HEK293 (cell line): Measurements from ENCODE around the gene KRT9.
"Not testable (repeated sequence)": the region's sequence is repeated elsewhere in the genome, so short reads cannot be mapped to it uniquely, and the experiment has no call there.

Source experiments
- GFI1B ChIP-seq: fragments of 450-650 bp; formaldehyde crosslinking; IDR thresholded peaks from 2 replicates; pipeline ENCODE4 v1.5.1; 2016; ENCODE audit warnings: missing biosample characterization, missing genetic modification characterization
- RBAK ChIP-seq: fragments of 450-650 bp; formaldehyde crosslinking; IDR thresholded peaks from 2 replicates; pipeline ENCODE4 v1.5.1; 2016; ENCODE audit warnings: missing biosample characterization, missing genetic modification characterization
- SP2 ChIP-seq: fragments of 450-650 bp; formaldehyde crosslinking; IDR thresholded peaks from 2 replicates; pipeline ENCODE4 v1.5.1; 2016; ENCODE audit warnings: missing biosample characterization, missing genetic modification characterization
- ZNF354C ChIP-seq: fragments of 450-650 bp; formaldehyde crosslinking; IDR thresholded peaks from 2 replicates; pipeline ENCODE4 v1.5.1; 2016; ENCODE audit warnings: missing biosample characterization, missing genetic modification characterization, low read depth, borderline replicate concordance
- ZNF416 ChIP-seq: fragments of 450-650 bp; formaldehyde crosslinking; IDR thresholded peaks from 2 replicates; pipeline ENCODE4 v1.5.1; 2016; ENCODE audit warnings: missing biosample characterization, missing genetic modification characterization
- ZNF510 ChIP-seq: fragments of 450-650 bp; formaldehyde crosslinking; IDR thresholded peaks from 2 replicates; pipeline ENCODE4 v1.5.1; 2018; ENCODE audit warnings: mild to moderate bottlenecking, missing genetic modification characterization, missing biosample characterization; ENCODE audit not compliant: insufficient replicate concordance
- ZNF792 ChIP-seq: fragments of 450-650 bp; formaldehyde crosslinking; IDR thresholded peaks from 2 replicates; pipeline ENCODE4 v1.5.1; 2016; ENCODE audit warnings: missing biosample characterization, missing genetic modification characterization
- TF ChIP-seq, protein P1 (sequence below): fragments of 450-650 bp; formaldehyde crosslinking; IDR thresholded peaks from 2 replicates; pipeline ENCODE4 v1.5.1; 2016; ENCODE audit warnings: missing biosample characterization, missing genetic modification characterization
- TF ChIP-seq, protein P2 (sequence below): fragments of 450-650 bp; formaldehyde crosslinking; IDR thresholded peaks from 2 replicates; pipeline ENCODE4 v1.5.1; 2016; ENCODE audit warnings: missing biosample characterization, missing genetic modification characterization

DNA sequence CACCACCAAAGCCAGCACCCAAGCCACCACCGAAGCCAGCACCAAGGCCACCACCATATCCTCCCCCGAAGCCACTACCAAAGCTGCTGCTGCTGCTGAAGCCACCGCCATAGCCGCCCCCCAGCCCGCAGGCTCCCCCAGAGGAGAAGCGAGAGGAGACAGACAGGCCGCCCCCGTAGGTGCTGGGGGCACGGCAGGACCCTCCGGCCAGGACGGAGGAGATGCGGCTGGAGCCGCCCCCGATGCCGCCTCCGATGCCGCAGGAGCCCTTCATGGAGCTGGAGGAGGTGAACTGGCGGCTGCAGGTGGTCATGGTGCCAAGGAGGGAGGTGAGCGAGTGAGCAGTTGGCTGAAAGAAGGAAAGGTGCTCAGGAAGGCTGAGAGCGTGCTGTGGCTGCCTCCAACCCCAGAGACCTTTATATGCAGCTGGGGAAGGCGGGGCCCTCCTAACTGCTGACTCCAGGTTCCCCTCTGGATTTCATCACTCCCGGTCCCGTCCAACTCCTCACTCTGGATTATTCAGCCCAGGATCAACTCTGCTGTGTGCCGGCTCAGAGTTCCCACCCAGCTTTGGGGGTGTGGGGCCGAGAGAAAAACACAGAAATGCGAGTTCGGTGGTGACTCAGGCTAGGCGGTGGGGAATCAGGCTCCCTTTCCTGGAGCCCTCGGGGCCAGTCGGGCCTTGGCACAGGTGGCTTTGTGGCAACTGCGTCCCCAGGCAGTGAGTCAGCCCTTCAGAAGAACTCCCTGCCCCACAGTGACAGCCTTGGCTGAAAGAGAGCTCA, 40.7 kb upstream of the KRT9 start, which contains the start of gene KRT16:
- TF ChIP-seq, protein P1, sequence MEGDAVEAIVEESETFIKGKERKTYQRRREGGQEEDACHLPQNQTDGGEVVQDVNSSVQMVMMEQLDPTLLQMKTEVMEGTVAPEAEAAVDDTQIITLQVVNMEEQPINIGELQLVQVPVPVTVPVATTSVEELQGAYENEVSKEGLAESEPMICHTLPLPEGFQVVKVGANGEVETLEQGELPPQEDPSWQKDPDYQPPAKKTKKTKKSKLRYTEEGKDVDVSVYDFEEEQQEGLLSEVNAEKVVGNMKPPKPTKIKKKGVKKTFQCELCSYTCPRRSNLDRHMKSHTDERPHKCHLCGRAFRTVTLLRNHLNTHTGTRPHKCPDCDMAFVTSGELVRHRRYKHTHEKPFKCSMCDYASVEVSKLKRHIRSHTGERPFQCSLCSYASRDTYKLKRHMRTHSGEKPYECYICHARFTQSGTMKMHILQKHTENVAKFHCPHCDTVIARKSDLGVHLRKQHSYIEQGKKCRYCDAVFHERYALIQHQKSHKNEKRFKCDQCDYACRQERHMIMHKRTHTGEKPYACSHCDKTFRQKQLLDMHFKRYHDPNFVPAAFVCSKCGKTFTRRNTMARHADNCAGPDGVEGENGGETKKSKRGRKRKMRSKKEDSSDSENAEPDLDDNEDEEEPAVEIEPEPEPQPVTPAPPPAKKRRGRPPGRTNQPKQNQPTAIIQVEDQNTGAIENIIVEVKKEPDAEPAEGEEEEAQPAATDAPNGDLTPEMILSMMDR (tag by site-specific recombination) = not testable (repeated sequence)
- TF ChIP-seq, protein P2, sequence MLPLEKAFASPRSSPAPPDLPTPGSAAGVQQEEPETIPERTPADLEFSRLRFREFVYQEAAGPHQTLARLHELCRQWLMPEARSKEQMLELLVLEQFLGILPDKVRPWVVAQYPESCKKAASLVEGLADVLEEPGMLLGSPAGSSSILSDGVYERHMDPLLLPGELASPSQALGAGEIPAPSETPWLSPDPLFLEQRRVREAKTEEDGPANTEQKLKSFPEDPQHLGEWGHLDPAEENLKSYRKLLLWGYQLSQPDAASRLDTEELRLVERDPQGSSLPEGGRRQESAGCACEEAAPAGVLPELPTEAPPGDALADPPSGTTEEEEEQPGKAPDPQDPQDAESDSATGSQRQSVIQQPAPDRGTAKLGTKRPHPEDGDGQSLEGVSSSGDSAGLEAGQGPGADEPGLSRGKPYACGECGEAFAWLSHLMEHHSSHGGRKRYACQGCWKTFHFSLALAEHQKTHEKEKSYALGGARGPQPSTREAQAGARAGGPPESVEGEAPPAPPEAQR (tag by site-specific recombination) = not testable (repeated sequence)
- TF ChIP-seq SP2 (tag by site-specific recombination); GFI1B (tag by site-specific recombination); ZNF354C; RBAK (tag by site-specific recombination); ZNF510; ZNF416 (tag by site-specific recombination); ZNF792 (tag by site-specific recombination): not testable (repeated sequence)
